ENCODE data around the gene ZBTB16. TPM values are rescaled to one million over a fixed set of nuclear protein-coding genes. Genes with fewer than 3 reads are reported as not detected.

Gene ZBTB16
- total RNA-seq, 4 donors from 2014 or later, result 25.5 to 302 (median 151) TPM

DNA sequence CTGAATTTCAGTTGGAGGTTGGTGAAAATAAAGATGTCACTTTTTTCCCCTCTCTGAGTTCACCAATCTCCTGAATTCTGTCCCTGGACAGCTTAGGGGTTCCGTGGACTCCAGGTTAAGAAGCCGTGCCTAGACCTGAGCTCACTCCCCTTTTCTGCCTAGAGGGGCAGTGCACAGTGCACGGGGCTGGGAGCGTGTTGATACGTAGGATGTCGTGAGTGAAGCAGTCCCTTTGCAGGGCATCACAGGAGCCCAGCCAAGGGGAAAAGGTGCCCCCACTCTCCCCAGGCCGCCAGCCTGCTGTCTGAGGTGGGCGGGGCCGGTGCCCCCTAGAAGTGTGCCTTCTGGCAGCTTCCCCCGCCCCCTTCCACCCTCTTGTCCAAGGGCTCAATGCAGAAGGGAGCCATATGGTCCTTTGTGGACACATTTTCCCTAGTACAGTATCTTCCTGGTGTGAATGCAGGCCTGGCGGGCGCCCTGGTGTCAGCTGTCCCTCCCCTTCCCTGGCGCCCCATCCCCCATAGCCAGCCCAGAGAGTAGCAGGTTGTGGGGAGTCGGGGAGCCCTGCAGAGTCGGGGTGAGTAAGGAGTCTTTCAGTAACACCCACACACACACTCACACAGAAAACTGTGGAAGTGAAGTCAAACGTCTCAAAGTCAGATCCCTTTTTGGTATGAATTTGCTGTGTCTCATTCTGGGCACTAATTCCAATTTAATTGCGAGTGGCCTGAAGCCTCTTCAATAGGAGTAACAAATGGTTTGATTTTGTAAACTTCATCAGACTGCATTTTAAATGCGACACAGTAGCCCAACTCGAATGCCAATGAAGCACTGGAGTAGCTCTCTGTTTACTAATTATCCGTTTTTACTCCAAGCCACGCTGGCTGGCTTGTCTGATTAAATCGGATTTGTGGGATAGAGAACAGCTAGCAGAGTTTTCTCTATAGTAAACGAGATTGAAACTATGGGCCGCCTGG lies 169.2 kb downstream of the ZBTB16 start:
- TF ChIP-seq, protein P1, sequence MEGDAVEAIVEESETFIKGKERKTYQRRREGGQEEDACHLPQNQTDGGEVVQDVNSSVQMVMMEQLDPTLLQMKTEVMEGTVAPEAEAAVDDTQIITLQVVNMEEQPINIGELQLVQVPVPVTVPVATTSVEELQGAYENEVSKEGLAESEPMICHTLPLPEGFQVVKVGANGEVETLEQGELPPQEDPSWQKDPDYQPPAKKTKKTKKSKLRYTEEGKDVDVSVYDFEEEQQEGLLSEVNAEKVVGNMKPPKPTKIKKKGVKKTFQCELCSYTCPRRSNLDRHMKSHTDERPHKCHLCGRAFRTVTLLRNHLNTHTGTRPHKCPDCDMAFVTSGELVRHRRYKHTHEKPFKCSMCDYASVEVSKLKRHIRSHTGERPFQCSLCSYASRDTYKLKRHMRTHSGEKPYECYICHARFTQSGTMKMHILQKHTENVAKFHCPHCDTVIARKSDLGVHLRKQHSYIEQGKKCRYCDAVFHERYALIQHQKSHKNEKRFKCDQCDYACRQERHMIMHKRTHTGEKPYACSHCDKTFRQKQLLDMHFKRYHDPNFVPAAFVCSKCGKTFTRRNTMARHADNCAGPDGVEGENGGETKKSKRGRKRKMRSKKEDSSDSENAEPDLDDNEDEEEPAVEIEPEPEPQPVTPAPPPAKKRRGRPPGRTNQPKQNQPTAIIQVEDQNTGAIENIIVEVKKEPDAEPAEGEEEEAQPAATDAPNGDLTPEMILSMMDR (IDR thresholded peaks at IDR 0.05), result no peak
- TF ChIP-seq POLR2A (IDR thresholded peaks at IDR 0.05), result no peak
- Histone ChIP-seq H3K36me3 (no peaks in the 10 kb centered on the region), H3K9me3 (no peaks in the 10 kb centered on the region), H3K4me1 (no peaks in the 10 kb centered on the region), H3K4me3 (no peak overlapping the region), H3K27ac (no peak overlapping the region), H3K27me3 (no peaks in the 10 kb centered on the region)
- intact Hi-C loops (cut with DNase I; ENCODE audit: low total_unique reads), result no loop called here
- no peak for DNase-seq

DNA sequence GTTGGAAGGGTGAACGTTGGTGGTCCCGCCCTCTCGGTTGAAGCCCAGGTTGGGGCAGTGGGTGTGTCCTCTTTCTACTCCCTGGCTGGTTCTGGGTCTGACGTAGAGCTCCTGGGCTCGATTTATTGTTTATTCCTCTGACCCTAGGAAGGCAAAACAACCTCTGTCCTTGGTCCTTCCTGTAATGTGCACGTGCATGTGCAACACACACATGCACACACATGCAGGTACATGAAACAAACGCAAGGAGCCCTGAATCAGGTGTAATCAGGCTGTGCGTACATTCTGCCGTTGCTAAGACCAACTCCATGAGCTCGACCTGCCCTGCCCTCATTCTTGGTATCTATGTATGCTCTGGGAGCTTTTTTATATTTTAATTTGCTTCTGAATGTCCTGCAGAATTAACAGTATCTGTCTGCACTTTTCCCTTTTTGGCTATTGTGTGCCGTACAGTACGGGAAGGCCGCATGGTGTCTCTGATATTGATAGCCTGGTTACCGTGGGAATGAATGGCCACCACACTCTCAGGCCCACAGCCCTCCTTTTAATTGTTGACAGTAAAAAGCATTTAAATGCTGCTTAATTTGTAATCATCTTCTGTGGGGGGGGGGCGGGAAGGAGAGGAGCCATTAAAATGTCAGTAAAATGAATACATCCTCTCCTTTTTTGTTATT lies 170.7 kb downstream of the ZBTB16 start:
- Histone ChIP-seq H3K9me3 (no peaks in the 10 kb centered on the region), H3K27me3 (no peaks in the 10 kb centered on the region), H3K4me1 (no peaks in the 10 kb centered on the region), H3K36me3 (no peaks in the 10 kb centered on the region), H3K27ac (no peak overlapping the region), H3K4me3 (no peak overlapping the region)
- no peak for TF ChIP-seq POLR2A (IDR thresholded peaks at IDR 0.05)
- TF ChIP-seq, protein P1 (IDR thresholded peaks at IDR 0.05), result no peak
- DNase-seq, result no peak
- intact Hi-C loops (cut with DNase I; ENCODE audit: low total_unique reads), result no loop called here

DNA sequence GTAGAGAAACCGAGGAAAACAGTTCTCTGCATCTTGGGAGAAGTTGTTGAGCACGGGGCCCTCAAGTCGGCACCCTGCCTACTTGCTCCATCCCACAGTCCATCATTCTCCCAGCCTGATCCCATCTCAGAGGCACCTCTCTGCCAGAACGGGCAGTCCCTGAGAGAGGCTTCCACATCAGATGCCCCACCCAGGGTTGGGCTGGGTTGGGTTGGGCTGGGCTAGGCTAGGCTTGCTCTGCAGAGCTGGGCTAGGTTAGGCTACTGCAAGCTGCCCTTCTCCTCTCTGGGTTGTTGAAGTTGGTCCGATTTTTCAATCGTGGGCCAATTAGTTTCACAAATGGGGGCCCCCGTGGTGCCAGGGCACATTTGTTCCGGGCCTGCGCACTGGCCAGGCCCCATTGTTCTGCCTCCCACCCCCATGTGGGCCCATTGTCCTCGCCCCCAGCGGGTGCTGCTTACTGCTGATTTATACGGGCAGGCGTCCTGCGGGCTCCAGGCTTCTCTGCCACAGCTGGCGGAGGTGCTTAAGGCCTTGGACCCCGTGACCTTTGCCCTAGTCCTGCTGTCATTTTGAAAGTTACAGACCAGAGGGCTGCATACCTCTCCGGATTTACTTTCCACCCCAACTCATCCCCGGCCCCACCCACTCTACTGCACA lies 173.0 kb downstream of the ZBTB16 start:
- no peaks in the 10 kb centered on the region for H3K36me3 ChIP-seq
- intact Hi-C loops (cut with DNase I; ENCODE audit: low total_unique reads), result no loop called here
- no peaks in the 10 kb centered on the region for H3K4me1 ChIP-seq
- H3K4me3 ChIP-seq, result no peak overlapping the region
- no peak overlapping the region for H3K27ac ChIP-seq
- no peaks in the 10 kb centered on the region for H3K27me3 ChIP-seq
- no peaks in the 10 kb centered on the region for H3K9me3 ChIP-seq
- no peak for TF ChIP-seq POLR2A (IDR thresholded peaks at IDR 0.05)
- TF ChIP-seq, protein P1 (IDR thresholded peaks at IDR 0.05), result no peak
- no peak for DNase-seq

DNA sequence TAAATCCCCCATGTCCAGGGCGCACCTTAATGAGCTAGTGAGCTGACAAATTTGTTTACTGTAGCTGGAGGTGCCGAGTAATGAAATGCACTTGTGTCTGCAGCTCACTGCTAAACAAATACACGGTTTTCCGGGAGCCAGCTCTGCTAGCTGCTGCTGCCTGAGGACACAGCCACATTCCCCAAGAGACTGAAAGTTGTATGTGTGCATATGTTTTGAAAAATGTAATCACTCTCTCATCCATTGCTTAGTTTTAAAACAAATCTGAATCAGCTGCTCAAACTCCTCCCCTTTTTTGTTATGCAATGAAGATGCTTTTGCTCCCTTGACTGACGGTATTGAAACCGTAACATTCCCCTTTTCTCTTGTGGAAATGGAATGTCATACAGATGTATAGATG lies 174.2 kb downstream of the ZBTB16 start:
- intact Hi-C loops (cut with DNase I; ENCODE audit: low total_unique reads), result no loop called here
- DNase-seq, result no peak
- Histone ChIP-seq H3K27ac (no peak overlapping the region), H3K27me3 (no peaks in the 10 kb centered on the region), H3K9me3 (no peaks in the 10 kb centered on the region), H3K36me3 (no peaks in the 10 kb centered on the region), H3K4me1 (no peaks in the 10 kb centered on the region), H3K4me3 (no peak overlapping the region)
- TF ChIP-seq, protein P1 (IDR thresholded peaks at IDR 0.05), result no peak
- TF ChIP-seq POLR2A (IDR thresholded peaks at IDR 0.05), result no peak

Measured in uterus (tissue), 4 donors.